HFF-Myc (cell line): ENCODE results near the gene EARS2.

Experiments
- DNase-seq: peaks from one replicate; pipeline ENCODE4 v3.0.0-alpha.2; 2011; ENCODE audit warnings: low read depth; ENCODE audit errors: extremely low read depth
- H3K4me3 ChIP-seq: replicated peaks from 2 replicates; pipeline ENCODE4 v1.5.1; 2011; ENCODE audit warnings: low read depth, mild to moderate bottlenecking, control low read depth, low read length
- TF ChIP-seq, protein P1 (sequence below): IDR thresholded peaks from 2 replicates; pipeline ENCODE4 v1.5.1; 2012; ENCODE audit warnings: mild to moderate bottlenecking, low read depth, low read length, control low read depth; ENCODE audit errors: missing control alignments

Gene EARS2

DNA sequence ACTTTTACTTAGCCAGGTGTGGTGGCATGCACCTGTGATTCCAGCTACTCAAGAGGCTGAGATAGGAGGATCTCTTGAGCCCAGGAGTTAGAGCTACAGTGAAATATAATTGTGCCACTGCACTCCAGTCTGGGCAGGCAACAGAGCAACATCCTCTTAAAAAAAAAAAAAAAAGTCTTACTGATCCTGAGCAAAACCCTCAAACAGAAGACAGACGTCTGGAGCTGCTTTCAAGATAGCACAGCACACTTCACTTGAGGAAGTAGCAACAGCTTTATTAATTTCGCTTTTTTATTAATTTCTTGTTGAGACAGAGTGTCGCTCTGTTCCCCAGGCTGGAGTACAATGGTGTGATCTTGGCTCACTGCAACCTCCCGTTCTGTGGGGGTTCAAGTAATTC lies 36.6 kb downstream of the EARS2 start:
- DNase-seq, result no peak
- H3K4me3 ChIP-seq, result no peak overlapping the region
- TF ChIP-seq, protein P1, sequence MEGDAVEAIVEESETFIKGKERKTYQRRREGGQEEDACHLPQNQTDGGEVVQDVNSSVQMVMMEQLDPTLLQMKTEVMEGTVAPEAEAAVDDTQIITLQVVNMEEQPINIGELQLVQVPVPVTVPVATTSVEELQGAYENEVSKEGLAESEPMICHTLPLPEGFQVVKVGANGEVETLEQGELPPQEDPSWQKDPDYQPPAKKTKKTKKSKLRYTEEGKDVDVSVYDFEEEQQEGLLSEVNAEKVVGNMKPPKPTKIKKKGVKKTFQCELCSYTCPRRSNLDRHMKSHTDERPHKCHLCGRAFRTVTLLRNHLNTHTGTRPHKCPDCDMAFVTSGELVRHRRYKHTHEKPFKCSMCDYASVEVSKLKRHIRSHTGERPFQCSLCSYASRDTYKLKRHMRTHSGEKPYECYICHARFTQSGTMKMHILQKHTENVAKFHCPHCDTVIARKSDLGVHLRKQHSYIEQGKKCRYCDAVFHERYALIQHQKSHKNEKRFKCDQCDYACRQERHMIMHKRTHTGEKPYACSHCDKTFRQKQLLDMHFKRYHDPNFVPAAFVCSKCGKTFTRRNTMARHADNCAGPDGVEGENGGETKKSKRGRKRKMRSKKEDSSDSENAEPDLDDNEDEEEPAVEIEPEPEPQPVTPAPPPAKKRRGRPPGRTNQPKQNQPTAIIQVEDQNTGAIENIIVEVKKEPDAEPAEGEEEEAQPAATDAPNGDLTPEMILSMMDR, result no peak

DNA sequence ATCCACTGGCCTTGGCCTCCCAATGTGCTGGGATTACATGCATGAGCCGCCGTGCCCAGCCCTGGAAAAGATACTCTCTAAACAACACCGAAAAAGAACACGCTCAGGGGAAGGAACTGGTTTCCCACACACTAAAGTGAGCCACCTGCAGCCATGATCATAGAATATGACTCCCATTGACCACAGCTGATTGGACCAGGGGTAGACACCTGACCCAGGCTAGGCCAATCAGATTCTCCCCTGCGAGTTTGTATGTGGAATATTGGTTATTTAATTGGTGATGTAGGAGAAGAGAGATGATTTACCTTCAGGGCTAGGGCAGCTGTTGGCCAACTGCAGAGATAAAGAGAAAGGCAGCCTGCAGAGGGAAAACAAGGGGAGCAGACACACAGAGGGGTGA lies 37.9 kb downstream of the EARS2 start:
- DNase-seq, result no peak
- TF ChIP-seq, protein P1, result no peak
- H3K4me3 ChIP-seq, result no peak overlapping the region

DNA sequence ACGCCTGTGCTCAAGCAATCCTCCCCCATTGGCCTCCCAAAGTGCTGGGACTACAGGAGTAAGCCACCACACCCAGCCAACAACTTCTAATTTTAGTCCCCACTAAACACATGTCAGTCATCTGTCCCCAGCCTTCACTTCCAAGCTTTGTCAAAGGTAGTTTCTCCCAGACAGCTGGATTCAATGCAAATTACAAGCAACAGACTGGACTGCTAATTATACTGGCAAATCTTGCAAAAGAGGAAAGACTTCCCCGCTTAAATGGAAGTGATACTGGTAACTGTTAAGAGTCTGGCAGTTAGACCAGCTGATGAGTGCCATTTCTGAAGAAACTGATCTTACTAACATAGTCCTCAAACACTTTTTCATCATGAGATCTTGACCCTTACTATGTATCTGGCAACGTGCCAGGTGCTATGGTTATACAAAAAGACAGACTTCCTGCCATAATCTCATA lies 38.7 kb downstream of the EARS2 start:
- no peak overlapping the region for H3K4me3 ChIP-seq
- TF ChIP-seq, protein P1, result no peak
- DNase-seq, result no peak

DNA sequence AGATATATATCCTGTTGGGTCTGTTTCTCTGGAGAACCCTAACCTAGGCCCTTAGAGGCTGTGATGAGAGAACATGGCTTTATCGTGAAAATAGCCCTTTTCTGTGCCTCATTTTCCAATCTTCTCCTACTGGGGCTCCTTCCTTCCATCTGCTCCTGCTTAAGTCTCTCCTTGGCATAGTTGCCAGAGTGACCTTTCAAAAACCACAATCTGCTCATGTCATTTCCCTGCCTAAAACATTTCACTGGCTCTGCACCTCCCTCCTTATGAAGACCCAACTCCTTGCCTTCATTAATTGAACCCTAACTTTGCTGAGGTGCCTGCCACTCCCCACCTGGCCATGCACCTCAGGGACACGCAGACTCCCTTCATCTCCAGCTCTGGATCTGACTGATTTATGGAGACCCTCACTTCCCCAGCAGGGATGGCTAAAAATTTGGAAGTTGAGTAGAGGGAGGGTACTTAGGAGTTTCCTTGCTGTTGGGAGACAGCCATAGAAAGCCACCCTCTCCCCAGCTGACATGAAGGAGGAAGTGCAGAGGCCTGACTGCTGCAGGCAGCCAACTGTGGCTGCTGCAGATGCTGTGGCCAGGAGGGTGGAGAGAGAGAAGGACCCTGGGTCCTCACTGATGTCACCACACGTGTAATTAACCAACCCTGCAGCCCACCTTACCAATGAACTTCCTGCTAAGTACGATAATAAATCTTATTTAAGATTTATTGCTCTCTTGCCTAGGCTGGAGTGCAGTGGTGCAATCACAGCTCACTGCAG lies 40.6 kb downstream of the EARS2 start:
- TF ChIP-seq, protein P1, result no peak
- no peak for DNase-seq
- H3K4me3 ChIP-seq, result no peak overlapping the region

DNA sequence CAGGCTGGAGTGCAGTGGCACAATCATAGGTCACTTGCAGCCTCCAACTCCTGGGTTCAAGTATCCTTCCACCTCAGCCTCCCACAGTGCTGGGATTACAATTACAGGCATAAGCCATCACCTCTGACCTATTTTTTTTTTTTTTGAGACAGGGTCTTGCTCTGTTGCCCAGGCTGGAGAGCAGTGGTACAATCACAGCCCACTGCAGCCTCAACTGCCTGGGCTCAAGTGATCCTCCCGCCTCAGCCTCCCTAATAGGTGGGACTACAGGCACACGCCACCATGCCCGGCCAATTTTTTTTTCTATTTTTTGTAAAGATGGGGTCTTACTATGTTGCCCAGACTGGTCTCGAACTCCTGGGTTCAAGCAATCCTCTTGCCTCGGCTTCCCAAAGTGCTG lies 41.3 kb downstream of the EARS2 start:
- no peak overlapping the region for H3K4me3 ChIP-seq
- no peak for DNase-seq
- TF ChIP-seq, protein P1, result no peak

DNA sequence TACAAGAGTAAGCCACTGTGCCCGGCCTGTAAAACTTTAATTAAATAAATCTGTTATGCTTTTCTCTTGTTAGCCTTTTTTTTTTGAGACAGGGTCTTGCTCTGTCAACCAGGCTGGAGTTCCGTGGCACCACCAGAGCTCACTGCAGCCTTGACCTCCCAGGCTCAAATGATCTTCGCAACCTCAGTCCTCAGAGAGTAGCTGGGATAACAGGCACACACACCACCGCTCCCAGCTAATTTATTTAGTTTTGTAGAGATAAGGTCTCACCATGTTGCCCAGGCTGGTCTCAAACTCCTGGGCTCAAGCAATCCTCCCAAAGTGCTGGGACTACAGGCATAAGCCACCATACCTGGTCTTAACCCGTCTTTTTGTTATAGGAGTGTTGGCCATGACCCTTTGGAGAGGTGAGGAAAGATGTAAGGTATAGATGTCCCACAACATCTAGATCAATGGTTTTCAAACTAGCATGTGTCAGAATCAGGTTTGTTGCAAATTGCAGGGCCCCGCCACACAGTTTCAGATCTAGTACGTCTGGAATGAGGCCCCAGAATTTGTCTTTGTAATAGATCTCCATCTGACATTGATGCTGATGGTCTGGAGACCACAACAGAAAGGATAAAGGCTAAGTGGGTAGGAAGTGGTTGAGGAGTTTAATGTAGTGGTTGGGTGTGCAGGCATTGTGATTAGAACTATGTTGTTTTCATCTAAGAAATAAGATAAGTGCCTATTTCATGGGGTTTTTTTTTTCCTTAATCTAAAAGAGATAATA lies 42.6 kb downstream of the EARS2 start:
- no peak overlapping the region for H3K4me3 ChIP-seq
- no peak for DNase-seq
- TF ChIP-seq, protein P1, result no peak
